Subcutaneous abdominal adipose tissue (tissue), 5 donors: Measurements from ENCODE around the gene PDZD2.

ENCODE experiments used
- H3K27ac ChIP-seq: one replicate; pipeline ENCODE4 v1.7.0; 2013; ENCODE audit warnings: low read depth, mild to moderate bottlenecking, inconsistent platforms, low read length, moderate library complexity
- H3K27me3 ChIP-seq, 5 donors: one replicate each; pipeline ENCODE4 v1.7.0; 2013; ENCODE audit warnings: low read length in 5 of 5, inconsistent platforms in 1 of 5; ENCODE audit not compliant: control insufficient read depth in 5 of 5, insufficient read depth in 4 of 5
- H3K36me3 ChIP-seq, 5 donors: one replicate each; pipeline ENCODE4 v1.7.0; 2013; ENCODE audit warnings: low read length in 5 of 5; ENCODE audit not compliant: control insufficient read depth in 5 of 5, insufficient read depth in 5 of 5
- H3K4me1 ChIP-seq, 5 donors: one replicate each; pipeline ENCODE4 v1.7.0; 2013; ENCODE audit warnings: low read length in 5 of 5, mild to moderate bottlenecking in 3 of 5, moderate library complexity in 1 of 5; ENCODE audit not compliant: control insufficient read depth in 5 of 5, insufficient read depth in 5 of 5
- H3K4me3 ChIP-seq, 5 donors: one replicate each; pipeline ENCODE4 v1.7.0; 2013; ENCODE audit warnings: low read length in 5 of 5, low read depth in 1 of 5
- H3K9ac ChIP-seq, 5 donors: one replicate each; pipeline ENCODE4 v1.7.0; 2013; ENCODE audit warnings: low read length in 5 of 5, mild to moderate bottlenecking in 4 of 5, moderate library complexity in 3 of 5
- H3K9me3 ChIP-seq, 5 donors: one replicate each; pipeline ENCODE4 v1.7.0; 2013; ENCODE audit warnings: low read length in 5 of 5; ENCODE audit not compliant: control insufficient read depth in 5 of 5
- donor health status: healthy.
- donor health status: healthy.
- donor health status: healthy.
- donor health status: healthy.
- donor health status: healthy.

Gene PDZD2

DNA sequence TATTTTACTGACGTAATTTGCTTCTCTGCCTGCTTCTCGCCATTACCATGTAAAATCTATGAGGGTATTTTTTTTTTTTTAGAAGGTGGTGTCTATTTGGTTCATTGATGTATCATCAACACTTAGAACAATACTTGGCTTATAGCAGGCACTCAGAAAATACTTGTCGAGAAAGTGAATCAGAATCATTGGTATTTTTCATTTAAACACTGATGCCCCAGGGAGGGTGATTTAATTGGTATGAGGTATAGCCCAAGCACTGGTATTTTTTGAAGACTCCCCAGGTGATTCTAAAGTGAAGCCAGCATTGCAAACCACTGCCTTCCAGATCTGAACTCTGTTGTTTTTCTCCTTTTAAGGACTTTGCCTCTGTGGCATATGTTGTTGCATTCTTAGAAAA lies 16.6 kb downstream of the PDZD2 start:
- H3K27me3 ChIP-seq, result peaks cover 0 to 4% (median 0%) of the 10 kb centered on the region in 5 donors
- no peaks in the 10 kb centered on the region for H3K36me3 ChIP-seq
- no peaks in the 10 kb centered on the region for H3K9me3 ChIP-seq
- no peak overlapping the region for H3K27ac ChIP-seq
- H3K9ac ChIP-seq, result no peak overlapping the region
- H3K4me1 ChIP-seq, result peaks cover 0 to 9% (median 0%) of the 10 kb centered on the region in 5 donors
- H3K4me3 ChIP-seq, result no peak overlapping the region

DNA sequence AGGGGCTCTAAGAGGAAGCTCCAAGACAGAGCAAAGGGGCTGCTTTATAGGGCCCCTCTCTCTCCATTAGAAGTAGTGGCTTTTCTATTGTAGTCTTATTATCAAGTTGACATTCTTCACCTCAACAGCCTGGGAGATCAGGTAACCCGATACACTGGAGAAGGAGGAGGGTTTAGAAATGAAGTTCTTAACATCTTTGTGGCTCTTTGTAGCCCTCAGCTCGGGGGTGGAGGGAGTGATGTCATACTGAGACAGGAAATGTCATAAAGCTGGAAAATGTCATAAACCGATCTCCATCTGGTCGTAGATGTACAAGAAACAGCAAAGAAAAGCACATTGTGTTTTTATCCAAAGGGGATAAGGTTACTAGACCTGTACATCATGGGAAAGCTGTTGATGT lies 17.9 kb downstream of the PDZD2 start:
- Histone ChIP-seq H3K27ac (no peak overlapping the region), H3K4me1 (peaks cover 0 to 9% (median 0%) of the 10 kb centered on the region in 5 donors), H3K36me3 (no peaks in the 10 kb centered on the region), H3K4me3 (no peak overlapping the region), H3K27me3 (peaks cover 0 to 4% (median 0%) of the 10 kb centered on the region in 5 donors), H3K9ac (no peak overlapping the region), H3K9me3 (no peaks in the 10 kb centered on the region)

DNA sequence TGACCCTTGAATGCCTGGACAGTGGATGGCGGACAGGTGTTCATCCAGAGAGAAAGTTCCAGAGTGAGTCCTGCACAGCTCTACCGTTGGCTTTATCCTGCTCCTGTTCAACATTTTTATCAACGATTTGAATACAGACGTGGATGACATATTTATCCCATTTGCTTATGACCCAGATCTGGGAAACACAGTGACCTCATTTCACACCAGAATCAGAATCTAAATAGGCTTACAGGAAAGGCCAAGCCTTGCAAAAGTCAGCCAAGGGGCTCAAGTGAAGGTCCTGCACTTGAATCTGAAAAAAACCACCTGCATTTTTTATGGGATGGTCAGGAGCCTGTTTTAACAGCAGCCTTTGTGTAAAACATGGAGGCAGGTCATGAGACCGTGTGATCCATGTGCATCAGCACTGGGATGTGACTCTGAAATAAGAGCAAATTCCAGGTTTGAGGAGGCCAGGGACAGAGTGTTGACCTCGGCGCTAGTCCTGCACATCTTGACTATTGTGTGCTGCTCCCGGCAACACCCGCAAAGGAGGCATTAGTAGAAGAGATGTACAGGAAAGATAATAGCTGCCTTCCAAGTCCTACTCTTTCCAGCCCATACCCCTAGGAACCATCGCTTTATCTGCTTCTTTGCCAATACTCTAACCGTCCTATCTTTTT lies 18.5 kb downstream of the PDZD2 start:
- H3K36me3 ChIP-seq, result no peaks in the 10 kb centered on the region
- H3K4me1 ChIP-seq, result peaks cover 0 to 9% (median 0%) of the 10 kb centered on the region in 5 donors
- no peak overlapping the region for H3K9ac ChIP-seq
- H3K27ac ChIP-seq, result no peak overlapping the region
- H3K9me3 ChIP-seq, result no peaks in the 10 kb centered on the region
- no peak overlapping the region for H3K4me3 ChIP-seq
- peaks cover 0 to 4% (median 0%) of the 10 kb centered on the region in 5 donors for H3K27me3 ChIP-seq

DNA sequence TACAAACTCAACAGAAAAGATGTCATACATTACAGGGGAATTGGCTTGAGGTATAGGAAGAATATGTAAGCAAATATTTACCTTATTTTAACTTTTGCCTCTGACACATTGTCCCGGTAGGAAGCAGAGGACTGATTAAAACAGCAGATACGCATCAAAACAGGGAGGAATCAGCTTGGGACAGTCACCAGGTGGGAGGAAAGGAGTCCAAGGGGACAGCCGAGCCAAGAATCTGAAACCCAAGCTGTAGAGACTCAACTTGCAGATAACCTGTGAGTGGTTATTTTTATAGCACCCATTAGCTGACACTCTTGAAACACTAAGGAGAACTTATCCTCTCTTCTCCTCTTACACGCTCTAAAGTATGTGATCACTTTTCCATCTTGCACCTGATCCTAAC lies 22.3 kb downstream of the PDZD2 start:
- Histone ChIP-seq H3K36me3 (no peaks in the 10 kb centered on the region), H3K9ac (no peak overlapping the region), H3K27me3 (peaks cover 0 to 4% (median 0%) of the 10 kb centered on the region in 5 donors), H3K9me3 (peaks cover 0 to 5% (median 2%) of the 10 kb centered on the region in 5 donors), H3K4me1 (peaks cover 0 to 9% (median 0%) of the 10 kb centered on the region in 5 donors), H3K4me3 (no peak overlapping the region), H3K27ac (no peak overlapping the region)

DNA sequence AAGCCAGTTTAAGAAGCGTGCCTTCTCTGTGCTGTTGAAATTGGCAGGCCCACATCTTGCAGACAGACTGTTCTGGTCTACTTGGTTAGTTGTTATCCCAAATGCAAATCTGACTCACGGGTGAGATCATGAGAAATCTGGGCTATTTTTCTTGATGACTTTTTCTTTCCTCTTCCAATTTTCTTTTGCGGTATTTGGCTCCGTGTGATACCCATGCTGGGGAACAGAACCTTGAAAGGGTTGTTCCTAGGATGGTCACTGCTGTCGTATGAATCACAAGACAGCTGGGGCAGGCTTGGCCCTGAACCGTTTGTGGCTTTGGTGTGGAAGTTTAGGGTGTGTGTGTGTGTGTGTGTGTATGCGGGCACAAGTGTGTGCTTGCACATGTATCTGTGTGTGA lies 24.6 kb downstream of the PDZD2 start:
- Histone ChIP-seq H3K9me3 (peaks cover 0 to 5% (median 2%) of the 10 kb centered on the region in 5 donors), H3K4me1 (no peaks in the 10 kb centered on the region), H3K27me3 (peaks cover 0 to 4% (median 0%) of the 10 kb centered on the region in 5 donors), H3K27ac (no peak overlapping the region), H3K36me3 (no peaks in the 10 kb centered on the region), H3K9ac (no peak overlapping the region), H3K4me3 (no peak overlapping the region)

DNA sequence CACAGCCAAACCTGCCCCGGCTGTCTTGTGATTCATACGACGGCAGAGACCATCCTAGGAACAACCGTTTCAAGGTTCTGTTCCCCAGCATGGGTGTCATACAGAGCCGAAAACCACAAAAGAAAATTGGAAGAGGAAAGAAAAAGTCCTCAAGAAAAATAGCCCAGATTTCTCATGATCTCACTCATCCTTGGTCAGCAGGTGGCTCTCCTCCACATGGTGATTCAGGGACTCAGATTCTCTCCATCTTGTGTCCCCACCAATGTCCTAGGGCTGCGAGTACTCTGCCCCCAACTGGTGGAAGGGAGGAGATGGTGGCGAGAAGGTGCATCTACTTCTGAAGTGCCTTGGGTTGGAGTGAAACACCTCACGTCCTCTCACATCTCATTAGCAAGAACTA lies 25.6 kb downstream of the PDZD2 start:
- no peak overlapping the region for H3K9ac ChIP-seq
- H3K4me3 ChIP-seq, result no peak overlapping the region
- no peaks in the 10 kb centered on the region for H3K27me3 ChIP-seq
- H3K4me1 ChIP-seq, result no peaks in the 10 kb centered on the region
- peaks cover 0 to 5% (median 2%) of the 10 kb centered on the region in 5 donors for H3K9me3 ChIP-seq
- H3K27ac ChIP-seq, result no peak overlapping the region
- no peaks in the 10 kb centered on the region for H3K36me3 ChIP-seq

DNA sequence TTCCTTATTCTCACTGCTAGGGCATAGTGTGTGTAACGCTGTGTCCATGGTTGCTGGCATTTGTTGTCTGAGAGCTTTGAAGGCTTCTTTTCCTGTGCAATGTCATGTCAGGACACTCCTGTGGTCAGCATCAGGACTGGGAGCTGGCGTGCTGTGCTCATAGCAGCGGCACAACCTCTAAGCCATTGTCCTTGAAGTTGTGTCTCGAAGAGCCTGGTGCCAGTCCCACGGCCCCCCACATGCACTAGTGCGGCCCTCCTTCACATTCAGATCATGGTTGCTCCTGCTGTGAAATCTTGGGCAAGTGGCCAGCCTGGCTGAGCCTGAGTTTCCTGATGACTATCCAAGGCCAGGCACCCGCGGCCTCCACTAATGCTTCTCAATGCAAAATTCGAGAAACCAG lies 32.4 kb downstream of the PDZD2 start:
- Histone ChIP-seq H3K9me3 (peaks cover 0 to 2% (median 0%) of the 10 kb centered on the region in 5 donors), H3K4me1 (no peaks in the 10 kb centered on the region), H3K27ac (no peak overlapping the region), H3K4me3 (no peak overlapping the region), H3K27me3 (peaks cover 0 to 3% (median 0%) of the 10 kb centered on the region in 5 donors), H3K36me3 (no peaks in the 10 kb centered on the region), H3K9ac (no peak overlapping the region)

DNA sequence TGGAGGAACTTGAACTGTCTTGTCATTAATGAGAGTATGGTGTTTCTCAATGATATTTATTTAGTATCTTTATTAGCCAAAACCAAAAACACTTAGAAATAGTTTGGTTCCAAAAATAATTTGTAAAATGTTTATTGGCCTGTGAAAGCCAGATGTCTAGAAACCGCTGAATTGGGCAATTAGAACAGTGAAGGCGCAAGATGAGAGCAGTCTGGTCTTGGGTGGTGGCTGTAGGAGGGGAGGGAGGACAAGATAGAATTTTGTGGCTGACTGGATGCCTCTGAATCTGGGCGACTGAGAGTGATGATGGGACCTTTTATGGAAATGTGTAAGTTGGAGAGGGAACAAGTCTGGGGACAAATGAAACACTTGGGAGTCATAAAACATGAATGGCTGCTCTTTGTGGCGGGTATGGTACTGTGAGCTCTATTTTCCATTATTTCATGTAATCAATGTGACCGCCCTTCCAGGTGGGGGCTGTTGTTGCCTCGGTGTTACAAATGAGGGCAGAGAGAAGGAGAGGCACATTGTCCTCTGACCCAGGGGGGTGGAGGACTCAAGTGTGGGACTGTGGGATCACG lies 35.5 kb downstream of the PDZD2 start:
- no peaks in the 10 kb centered on the region for H3K4me1 ChIP-seq
- no peaks in the 10 kb centered on the region for H3K36me3 ChIP-seq
- H3K27me3 ChIP-seq, result peaks cover 0 to 3% (median 0%) of the 10 kb centered on the region in 5 donors
- no peak overlapping the region for H3K27ac ChIP-seq
- H3K9me3 ChIP-seq, result peaks cover 0 to 2% (median 0%) of the 10 kb centered on the region in 5 donors
- no peak overlapping the region for H3K9ac ChIP-seq
- no peak overlapping the region for H3K4me3 ChIP-seq

DNA sequence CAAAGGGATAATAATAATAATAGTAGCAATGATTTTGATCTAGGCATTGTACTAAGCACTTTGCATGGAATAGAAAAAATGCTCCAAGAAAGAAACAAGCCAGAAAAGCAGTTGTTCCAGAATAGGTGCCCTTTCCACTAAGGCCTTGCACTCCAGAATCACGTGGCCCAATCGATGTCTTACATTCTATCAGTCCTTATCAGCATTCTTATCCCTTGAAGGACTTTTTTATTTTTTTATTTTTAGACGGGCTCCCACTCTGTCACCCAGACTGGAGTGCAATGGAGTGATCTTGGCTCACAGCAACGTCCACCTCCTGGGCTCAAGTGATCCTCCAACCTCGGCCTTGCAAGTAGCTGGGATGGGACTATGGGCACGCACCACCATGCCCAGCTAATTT lies 36.5 kb downstream of the PDZD2 start:
- H3K27ac ChIP-seq, result no peak overlapping the region
- peaks cover 0 to 2% (median 0%) of the 10 kb centered on the region in 5 donors for H3K9me3 ChIP-seq
- peaks cover 0 to 3% (median 0%) of the 10 kb centered on the region in 5 donors for H3K27me3 ChIP-seq
- no peaks in the 10 kb centered on the region for H3K4me1 ChIP-seq
- H3K36me3 ChIP-seq, result no peaks in the 10 kb centered on the region
- no peak overlapping the region for H3K4me3 ChIP-seq
- H3K9ac ChIP-seq, result no peak overlapping the region

DNA sequence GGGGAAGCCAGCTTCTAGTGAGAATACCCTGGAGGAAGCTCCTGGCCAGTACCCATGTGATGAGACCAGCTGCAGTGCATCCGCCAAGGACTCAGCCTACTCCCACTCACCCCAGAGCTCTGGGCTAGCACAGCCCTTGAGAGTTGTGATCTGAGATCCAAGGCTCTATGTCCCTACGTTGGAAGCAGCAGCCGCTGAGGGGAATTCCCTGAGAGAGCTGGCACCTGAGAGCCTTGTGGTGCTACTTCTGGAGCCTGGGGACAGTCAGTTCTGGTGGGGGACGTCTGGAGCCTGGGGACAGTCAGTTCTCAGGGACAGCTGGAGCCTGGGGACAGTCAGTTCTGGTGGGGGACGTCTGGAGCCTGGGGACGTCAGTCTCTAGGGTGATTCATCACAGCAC lies 39.2 kb downstream of the PDZD2 start:
- Histone ChIP-seq H3K27ac (no peak overlapping the region), H3K9ac (no peak overlapping the region), H3K9me3 (peaks cover 0 to 2% (median 0%) of the 10 kb centered on the region in 5 donors)

More for the DNA sequence above, 39.2 kb downstream of the PDZD2 start:
- no peaks in the 10 kb centered on the region for H3K36me3 ChIP-seq
- H3K4me1 ChIP-seq, result no peaks in the 10 kb centered on the region
- H3K4me3 ChIP-seq, result no peak overlapping the region
- H3K27me3 ChIP-seq, result peaks cover 0 to 4% (median 0%) of the 10 kb centered on the region in 5 donors
